Activated CD4-positive, alpha-beta T cell treated with anti-CD3 and anti-CD28 coated beads, Interleukin-10, Interleukin-2, amounts not matched to agents 100 ng/mL and 50 ng/mL, durations not matched to agents 16 hours and 8 hours (primary cell): ENCODE results near the gene CEP350.
A peak's percentile ranks its signal among the peaks of the same experiment; 100 is the strongest.
"Not testable (repeated sequence)": the region's sequence is repeated elsewhere in the genome, so short reads cannot be mapped to it uniquely, and the experiment has no call there.

Experiments
- DNase-seq: peaks from one replicate; pipeline ENCODE4 v3.0.0-alpha.2; 2020

CEP350 gene

DNA sequence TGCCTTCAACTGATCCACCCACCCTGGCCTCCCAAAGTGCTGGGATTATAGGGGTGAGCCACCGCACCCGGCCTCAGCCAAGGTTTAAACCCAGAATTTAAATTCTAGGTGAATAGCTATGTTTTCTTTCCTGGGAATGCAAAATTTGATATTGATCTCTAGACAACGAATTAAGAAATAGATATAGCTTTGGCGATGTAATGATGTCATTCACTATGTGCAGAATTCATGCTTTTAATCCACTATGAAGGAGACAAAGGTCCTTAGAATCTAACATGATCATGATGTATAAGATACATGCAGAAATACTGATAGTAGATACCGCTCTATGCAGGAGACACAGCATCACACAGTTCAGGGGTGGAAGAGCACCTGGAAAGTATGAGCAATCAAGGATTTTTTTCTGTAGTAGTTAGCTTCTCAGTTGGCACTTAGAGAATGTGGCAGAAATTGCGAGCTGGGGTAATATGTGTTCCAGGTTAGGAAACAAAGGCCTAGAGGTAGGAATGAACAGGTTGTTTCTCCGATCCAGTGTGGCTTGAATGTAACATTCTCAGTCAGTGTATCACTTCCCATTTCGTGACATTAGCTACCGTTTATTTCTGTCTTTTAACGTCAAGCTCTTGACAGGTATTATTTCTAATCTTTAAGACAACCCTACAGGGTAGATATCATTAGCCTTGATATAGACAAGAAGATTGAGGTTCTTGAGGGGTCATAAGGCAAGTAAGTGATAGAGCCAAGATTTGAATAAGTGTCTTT, 3.0 kb upstream of the CEP350 start:
- no peak for DNase-seq

GRCh38 chr1:179952186-179952585, 2.4 kb upstream of the CEP350 start:
- DNase-seq, result no peak

GRCh38 chr1:179953974-179954492, 577 bp upstream of the CEP350 start:
- DNase-seq, result peak; percentile 55

DNA sequence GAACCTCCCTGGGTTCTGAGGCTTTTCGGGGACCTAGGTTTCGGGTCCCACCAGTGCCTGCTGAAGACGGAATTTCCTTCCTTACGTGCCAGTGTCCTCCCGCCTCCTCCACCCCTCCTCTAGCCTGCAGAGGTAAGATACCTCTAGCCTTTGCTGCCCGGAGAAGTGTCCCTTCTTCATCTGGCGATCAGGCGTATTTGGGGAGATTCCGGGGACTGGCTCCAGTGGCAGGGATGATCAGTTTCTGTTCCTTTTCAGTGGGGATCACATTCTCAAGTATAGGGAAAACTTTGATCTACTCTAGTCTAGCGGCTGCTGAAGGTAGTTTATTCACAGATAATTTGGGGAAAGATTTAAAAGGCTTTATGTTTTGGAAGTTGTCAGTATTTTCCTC, 674 bp downstream of the CEP350 start:
- DNase-seq, result no peak

- no peak for DNase-seq
These were observed 1.1 kb downstream of the CEP350 start for GRCh38 chr1:179955731-179956130.

- DNase-seq, result no peak
These were observed 3.7 kb downstream of the CEP350 start for GRCh38 chr1:179958359-179958758.

- not testable (repeated sequence) for DNase-seq
These were observed 7.6 kb downstream of the CEP350 start for GRCh38 chr1:179962168-179962567.

DNA sequence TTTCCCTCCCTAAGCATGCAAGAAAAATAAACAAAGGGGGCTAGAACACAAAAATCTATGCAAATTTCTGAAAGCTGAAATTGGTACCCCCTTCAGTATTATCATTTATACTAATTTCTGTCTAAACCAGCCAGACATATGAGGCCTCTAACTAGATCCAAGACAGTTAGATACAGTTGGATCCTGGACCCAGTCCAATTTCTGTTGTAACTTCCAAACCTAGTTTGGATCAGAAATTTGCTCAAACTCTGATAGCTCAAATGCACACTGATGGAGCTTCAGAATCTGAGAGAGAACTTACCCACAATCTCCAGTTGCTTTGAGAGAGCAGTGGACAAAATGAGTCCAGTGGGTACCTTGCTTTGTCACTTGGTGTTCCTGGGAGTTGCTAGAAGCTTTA, 11.9 kb downstream of the CEP350 start:
- DNase-seq, result no peak

GRCh38 chr1:179968284-179968993, 13.8 kb downstream of the CEP350 start:
- DNase-seq, result no peak

- DNase-seq, result no peak
These were observed 14.6 kb downstream of the CEP350 start for GRCh38 chr1:179968994-179969919.

DNA sequence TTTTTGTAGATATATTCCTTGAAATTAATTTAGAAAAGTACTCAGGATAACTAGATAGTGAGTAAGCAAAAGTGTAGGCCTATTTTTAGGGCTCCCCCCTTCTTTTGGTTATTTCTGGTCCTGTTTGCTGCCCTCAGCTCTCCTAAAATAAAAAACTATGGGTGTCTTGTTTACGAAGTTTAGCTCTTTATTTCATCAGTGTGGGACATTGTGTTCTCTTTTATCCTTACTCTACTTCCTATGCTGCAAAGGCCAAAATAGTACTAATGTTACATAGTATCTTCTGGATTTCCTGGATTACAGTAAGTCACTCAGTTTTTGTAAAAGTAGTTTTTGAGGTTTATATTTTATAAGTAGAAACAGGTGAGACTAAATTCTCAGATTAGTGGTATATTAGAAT, 15.4 kb downstream of the CEP350 start:
- no peak for DNase-seq

- no peak for DNase-seq
These were observed 17.2 kb downstream of the CEP350 start for GRCh38 chr1:179971563-179972496.

DNA sequence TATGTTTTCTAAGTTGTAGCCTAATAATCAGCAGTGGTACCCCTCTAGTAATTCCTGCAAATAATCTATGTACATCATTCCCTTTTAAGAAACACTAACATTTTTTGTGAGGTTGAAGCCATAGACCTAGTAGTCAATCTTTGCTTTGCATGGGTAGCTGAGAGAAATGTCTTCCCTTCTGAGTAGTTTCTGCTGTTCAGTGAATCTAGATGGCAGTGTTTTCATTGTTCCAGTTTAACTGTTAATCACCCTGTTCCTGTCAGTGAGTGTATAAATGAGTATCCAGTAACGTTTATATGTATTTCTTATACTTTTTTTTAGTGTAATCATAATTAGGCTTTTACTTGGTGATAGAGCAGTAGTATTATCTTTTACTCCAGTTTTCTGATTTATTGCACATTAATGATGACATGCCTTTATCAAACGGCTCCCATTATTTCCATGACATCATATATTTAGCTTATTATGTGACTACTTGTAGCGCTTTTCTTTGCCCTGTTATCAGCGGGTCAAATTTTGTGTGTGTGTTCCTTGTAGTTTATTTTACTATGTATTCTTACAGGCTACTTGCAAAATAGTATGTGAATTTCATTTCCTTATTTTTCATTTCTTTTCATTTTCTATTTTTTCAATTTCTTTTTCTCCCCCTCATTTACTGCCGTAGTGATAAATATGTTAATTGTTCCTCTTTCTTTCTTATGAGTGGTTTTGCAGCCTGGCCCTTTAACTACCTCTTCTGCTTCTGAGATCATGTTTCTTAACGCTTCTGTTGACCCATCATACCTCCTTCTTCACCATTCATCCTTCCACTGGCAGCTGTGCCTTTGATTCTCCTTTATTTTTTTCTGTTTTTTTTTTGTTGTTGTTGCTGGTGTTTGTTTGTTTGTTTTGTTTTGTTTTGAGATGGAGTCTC, 18.8 kb downstream of the CEP350 start:
- no peak for DNase-seq

GRCh38 chr1:179976970-179977651, 22.5 kb downstream of the CEP350 start:
- no peak for DNase-seq

DNA sequence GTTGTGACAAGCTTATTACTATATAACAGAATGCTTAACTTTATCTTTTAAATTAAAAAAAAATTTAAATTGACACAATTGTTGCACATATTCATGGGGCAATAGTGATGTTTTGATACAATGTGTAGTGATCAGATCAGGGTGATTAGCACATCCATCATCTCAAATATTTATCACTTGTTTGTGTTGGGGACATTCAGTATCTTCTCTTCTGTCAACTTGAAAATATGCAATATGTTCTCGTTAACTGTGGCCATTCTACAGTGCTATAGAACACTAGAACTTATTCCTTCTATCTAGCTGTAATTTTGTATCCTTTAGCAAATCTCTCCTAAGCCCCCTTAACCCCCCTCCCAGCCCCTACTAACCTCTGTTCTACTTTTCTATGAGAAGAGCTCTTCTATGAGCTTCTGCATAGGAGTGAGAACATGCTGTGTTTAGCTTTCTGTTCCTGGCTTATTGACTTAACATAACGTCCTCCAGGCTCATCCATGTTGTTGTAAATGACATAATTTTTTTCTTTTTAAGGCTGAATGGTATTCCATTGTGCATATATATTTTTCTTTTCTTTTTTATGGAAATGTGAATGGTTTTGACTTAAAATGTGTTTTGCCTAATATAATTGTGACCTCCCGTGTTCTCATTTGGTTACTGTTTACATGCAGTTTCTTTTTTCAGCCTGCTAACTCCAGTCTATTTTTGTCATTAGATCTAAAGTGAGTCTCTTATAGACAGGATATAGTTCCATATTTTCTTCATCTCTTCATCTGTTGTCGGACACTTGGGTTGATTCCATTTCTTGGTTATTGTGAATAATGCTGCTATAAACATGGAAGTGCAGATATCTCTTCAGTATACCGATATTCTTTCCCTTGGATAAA, 23.8 kb downstream of the CEP350 start:
- DNase-seq, result no peak

- DNase-seq, result no peak
These were observed 29.5 kb downstream of the CEP350 start for GRCh38 chr1:179984101-179984500.

DNA sequence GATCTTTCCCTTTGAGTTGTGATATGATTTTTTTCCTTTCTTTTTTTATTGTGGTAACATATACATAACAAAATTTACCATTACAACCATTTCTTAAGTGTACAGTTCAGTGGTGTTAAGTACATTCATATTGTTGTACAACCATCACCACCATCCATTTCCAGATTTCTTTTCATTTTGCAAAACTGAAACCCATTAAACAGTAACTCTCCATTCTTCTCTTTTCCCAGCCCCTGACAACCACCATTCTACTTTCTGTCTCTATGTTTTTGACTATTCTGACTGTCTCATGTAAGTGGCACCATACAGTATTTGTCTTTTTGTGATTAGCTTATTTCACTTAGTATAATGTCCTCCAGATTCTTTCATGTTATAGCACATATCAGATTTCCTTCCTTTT, 30.3 kb downstream of the CEP350 start:
- no peak for DNase-seq

GRCh38 chr1:179990847-179991246, 36.2 kb downstream of the CEP350 start:
- no peak for DNase-seq

DNA sequence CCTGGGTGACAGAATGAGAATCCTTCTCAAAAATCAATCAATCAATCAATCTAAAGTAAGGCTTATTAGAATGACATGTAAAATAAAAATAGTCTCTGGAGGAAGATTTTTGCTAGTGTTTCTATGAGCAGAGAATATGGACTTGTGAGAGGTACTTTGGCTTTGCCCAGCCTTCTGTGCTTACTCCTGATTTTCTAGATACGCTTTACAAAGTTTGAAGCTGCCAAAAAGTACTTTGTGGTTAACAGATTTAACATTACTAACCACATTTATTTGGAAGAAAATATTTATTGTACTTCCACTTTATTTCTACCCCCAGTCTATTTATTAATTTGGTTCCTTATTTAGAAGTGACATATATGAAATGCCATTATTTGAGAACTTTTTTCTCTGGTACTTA, 41.0 kb downstream of the CEP350 start:
- no peak for DNase-seq
